ENCODE results near the gene BRI3.

- TF ChIP-seq, protein P1, sequence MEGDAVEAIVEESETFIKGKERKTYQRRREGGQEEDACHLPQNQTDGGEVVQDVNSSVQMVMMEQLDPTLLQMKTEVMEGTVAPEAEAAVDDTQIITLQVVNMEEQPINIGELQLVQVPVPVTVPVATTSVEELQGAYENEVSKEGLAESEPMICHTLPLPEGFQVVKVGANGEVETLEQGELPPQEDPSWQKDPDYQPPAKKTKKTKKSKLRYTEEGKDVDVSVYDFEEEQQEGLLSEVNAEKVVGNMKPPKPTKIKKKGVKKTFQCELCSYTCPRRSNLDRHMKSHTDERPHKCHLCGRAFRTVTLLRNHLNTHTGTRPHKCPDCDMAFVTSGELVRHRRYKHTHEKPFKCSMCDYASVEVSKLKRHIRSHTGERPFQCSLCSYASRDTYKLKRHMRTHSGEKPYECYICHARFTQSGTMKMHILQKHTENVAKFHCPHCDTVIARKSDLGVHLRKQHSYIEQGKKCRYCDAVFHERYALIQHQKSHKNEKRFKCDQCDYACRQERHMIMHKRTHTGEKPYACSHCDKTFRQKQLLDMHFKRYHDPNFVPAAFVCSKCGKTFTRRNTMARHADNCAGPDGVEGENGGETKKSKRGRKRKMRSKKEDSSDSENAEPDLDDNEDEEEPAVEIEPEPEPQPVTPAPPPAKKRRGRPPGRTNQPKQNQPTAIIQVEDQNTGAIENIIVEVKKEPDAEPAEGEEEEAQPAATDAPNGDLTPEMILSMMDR (IDR thresholded peaks at IDR 0.05; ENCODE audit: control extremely low read depth in 1 of 3, insufficient read depth in 1 of 3, low read depth in 1 of 3, low read length in 3 of 3) = peak; percentile 8 to 16 (median 11); a peak in 2 of 4 replicates
- TF ChIP-seq EZH2 (IDR thresholded peaks at IDR 0.05; ENCODE audit: low read depth, low read length, severe bottlenecking) (no peak), YY1 (IDR thresholded peaks at IDR 0.05; ENCODE audit: low read depth, low read length) (no peak), KDM5A (IDR thresholded peaks at IDR 0.05; ENCODE audit: low read length) (no peak), EP300 (IDR thresholded peaks at IDR 0.05; ENCODE audit: borderline replicate concordance in 1 of 2, low read depth in 2 of 2, low read length in 2 of 2) (no peak), JUN (IDR thresholded peaks at IDR 0.05; ENCODE audit: low read depth, low read length) (no peak), GABPA (IDR thresholded peaks at IDR 0.05; ENCODE audit: borderline replicate concordance, insufficient read depth, low read length) (no peak), SRF (IDR thresholded peaks at IDR 0.05; ENCODE audit: low read depth, low read length) (no peak), TAF1 (IDR thresholded peaks at IDR 0.05; ENCODE audit: low read depth, low read length) (no peak), PHF8 (conservative IDR thresholded peaks at IDR 0.05; ENCODE audit: low read depth, low read length) (no peak), POLR2A (IDR thresholded peaks at IDR 0.05; ENCODE audit: control extremely low read depth in 1 of 2, low read depth in 2 of 2, low read length in 2 of 2) (no peak)
Observed at GRCh38 chr7:98266840-98267239, 14.6 kb upstream of the BRI3 start.
